Mucosa of descending colon (tissue), 3 donors: Measurements from ENCODE around the gene NPAS2. TPM values are rescaled to one million over a fixed set of nuclear protein-coding genes. Genes with fewer than 3 reads are reported as not detected.

Experiments used
- ATAC-seq: fragments of 200-7000 bp; cut with Tn5 transposase; one replicate; pipeline ENCODE4 v1.9.1; 2020; ENCODE audit warnings: mild to moderate bottlenecking, moderate library complexity
- DNase-seq, 3 donors: peaks; one replicate each; pipeline ENCODE4 v3.0.0-alpha.2; 2020
- H3K36me3 ChIP-seq: fragments of 200-600 bp; one replicate; pipeline ENCODE4 v1.8.0; 2021; ENCODE audit warnings: low read depth, mild to moderate bottlenecking
- H3K4me1 ChIP-seq: fragments of 200-600 bp; one replicate; pipeline ENCODE4 v1.8.0; 2021; ENCODE audit warnings: low read depth, mild to moderate bottlenecking
- H3K4me3 ChIP-seq: fragments of 200-600 bp; one replicate; pipeline ENCODE4 v1.8.0; 2021; ENCODE audit warnings: mild to moderate bottlenecking
- H3K9me3 ChIP-seq: fragments of 200-600 bp; one replicate; pipeline ENCODE4 v1.8.0; 2021; ENCODE audit warnings: mild to moderate bottlenecking
- intact Hi-C, 2 donors: fragments of 100-400 bp; cut with DNase I in 1 of 2; cut with micrococcal nuclease in 1 of 2; formaldehyde crosslinking; loops; one replicate each; pipeline versions ENCODE4 v1.11.0 to v1.11.1; 2022; cut with DNase I, micrococcal nuclease
- total RNA-seq, 3 donors: library from RNA; stranded (reverse); fragmentation: NEBNext Ultra II Directional in 2 of 3; extraction: Animal tissue kit (Norgen Biotek cat#: 25700) in 2 of 3; gene quantifications; one replicate each; pipeline versions ENCODE4 v1.2.1 to v1.2.4, GENCODE V29; 2021 to 2023
- TF ChIP-seq, protein P1 (sequence below): fragments of 200-600 bp; IDR thresholded peaks from one replicate; pipeline ENCODE4 v1.8.0; 2022; ENCODE audit warnings: antibody characterized with exemption, mild to moderate bottlenecking
- donor health status: DM: no; HTN: no; CAD: no; lungs with moderate emphysema.
- donor health status: DM: no; HTN: no; CAD: no.
- donor health status: DM: no; HTN: yes; CAD: no.

The NPAS2 gene
- total RNA-seq, 3 donors from 2014 or later = 42.5 to 53.1 (median 46.5) TPM

DNA sequence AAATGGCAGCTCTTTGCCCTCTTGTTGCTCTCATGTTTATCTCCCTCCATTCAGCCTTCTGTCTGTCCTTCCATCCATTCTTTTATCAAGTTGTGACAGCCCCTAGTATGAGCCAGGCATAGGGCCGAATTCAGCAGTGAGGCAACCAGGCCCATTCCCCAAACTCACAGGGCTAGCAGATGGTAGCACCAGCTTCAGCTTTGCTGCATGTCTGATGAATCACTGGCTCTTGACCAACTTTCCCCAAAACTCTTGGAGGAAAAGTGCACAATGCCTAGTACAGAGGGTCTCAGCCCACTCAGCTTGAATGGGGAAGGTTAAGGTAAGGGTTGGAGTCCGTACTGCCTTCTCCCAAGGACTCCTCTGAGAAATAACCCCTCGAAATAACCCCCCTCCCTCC is 35.7 kb downstream of the NPAS2 start:
- no peak for DNase-seq
- intact Hi-C loops = no loop called here

DNA sequence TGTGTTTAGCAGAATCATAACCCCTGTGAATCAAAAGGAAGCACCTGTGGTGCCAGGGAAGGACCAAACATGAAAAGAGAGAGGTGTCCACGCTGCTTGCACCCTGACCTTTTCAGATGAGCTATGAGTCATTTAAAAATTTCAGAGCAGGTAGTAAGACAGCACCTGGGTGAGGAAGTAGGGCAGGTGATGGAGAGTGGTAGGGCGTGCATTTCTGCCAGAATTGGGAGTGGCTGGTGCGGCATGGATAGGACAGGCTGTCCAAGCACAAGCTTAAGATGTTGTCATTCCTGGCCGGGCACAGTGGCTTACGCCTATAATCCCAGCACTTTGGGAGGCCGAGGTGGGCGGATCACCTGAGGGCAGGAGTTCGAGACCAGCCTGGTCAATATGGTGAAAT is 36.8 kb downstream of the NPAS2 start:
- Histone ChIP-seq H3K4me1 (no peaks in the 10 kb centered on the region), H3K9me3 (no peaks in the 10 kb centered on the region), H3K4me3 (no peak overlapping the region), H3K36me3 (no peaks in the 10 kb centered on the region)
- ATAC-seq = peak; percentile 98
- intact Hi-C loops = no loop called here
- peak; percentile 35 to 62 (median 60) for DNase-seq
- TF ChIP-seq, protein P1, sequence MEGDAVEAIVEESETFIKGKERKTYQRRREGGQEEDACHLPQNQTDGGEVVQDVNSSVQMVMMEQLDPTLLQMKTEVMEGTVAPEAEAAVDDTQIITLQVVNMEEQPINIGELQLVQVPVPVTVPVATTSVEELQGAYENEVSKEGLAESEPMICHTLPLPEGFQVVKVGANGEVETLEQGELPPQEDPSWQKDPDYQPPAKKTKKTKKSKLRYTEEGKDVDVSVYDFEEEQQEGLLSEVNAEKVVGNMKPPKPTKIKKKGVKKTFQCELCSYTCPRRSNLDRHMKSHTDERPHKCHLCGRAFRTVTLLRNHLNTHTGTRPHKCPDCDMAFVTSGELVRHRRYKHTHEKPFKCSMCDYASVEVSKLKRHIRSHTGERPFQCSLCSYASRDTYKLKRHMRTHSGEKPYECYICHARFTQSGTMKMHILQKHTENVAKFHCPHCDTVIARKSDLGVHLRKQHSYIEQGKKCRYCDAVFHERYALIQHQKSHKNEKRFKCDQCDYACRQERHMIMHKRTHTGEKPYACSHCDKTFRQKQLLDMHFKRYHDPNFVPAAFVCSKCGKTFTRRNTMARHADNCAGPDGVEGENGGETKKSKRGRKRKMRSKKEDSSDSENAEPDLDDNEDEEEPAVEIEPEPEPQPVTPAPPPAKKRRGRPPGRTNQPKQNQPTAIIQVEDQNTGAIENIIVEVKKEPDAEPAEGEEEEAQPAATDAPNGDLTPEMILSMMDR = no peak

More for the DNA sequence above, 35.7 kb downstream of the NPAS2 start:
- ATAC-seq = no peak
- Histone ChIP-seq H3K4me1 (no peaks in the 10 kb centered on the region), H3K36me3 (no peaks in the 10 kb centered on the region), H3K4me3 (no peak overlapping the region), H3K9me3 (no peaks in the 10 kb centered on the region)
- TF ChIP-seq, protein P1 = no peak

DNA sequence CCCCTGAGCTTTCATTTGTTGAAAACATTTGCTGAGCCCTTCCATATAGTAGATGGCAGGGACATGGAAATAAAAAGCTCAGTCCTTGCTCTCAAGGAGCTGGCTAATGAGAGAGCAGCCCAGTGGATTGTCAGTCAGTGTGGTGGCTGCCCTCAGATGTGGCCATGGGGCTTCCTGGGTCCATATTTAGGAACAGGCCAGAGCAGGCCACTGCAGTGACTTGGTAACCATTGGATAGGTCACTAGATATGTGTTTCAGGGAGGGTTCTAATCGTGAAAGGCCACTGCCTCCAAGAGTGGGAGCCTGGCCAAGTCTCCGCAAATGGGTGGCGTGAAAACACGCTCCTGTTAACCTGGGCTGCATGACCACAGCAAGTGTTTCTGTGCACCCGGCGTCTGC is 37.4 kb downstream of the NPAS2 start:
- intact Hi-C loops = no loop called here
- H3K9me3 ChIP-seq = no peaks in the 10 kb centered on the region
- H3K4me1 ChIP-seq = no peaks in the 10 kb centered on the region
- TF ChIP-seq, protein P1 = no peak
- no peak overlapping the region for H3K4me3 ChIP-seq
- ATAC-seq (no peak), DNase-seq (no peak)
- H3K36me3 ChIP-seq = no peaks in the 10 kb centered on the region

DNA sequence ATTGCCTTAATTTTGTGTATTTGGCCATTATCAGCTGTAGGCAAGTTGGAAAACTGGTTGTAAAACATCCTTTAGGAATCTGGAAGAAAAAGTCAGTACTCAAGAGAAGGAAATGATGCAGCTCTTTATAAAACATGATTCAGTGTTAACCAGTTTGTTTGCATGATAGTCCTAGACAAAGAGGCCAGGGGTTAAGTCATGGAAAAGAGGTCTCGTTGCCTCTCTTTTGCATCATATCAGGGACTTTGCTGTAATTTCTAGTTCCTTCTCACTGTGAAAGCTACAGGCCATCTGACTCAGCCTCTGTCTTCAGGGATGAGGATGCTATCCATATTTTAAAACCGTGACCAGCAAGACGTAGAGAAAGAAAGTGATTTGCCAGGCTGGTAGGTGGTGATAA is 38.0 kb downstream of the NPAS2 start:
- no peaks in the 10 kb centered on the region for H3K36me3 ChIP-seq
- no peaks in the 10 kb centered on the region for H3K4me1 ChIP-seq
- TF ChIP-seq, protein P1 = no peak
- no peak overlapping the region for H3K4me3 ChIP-seq
- no peak for ATAC-seq
- no peak for DNase-seq
- intact Hi-C loops = no loop called here
- no peaks in the 10 kb centered on the region for H3K9me3 ChIP-seq

DNA sequence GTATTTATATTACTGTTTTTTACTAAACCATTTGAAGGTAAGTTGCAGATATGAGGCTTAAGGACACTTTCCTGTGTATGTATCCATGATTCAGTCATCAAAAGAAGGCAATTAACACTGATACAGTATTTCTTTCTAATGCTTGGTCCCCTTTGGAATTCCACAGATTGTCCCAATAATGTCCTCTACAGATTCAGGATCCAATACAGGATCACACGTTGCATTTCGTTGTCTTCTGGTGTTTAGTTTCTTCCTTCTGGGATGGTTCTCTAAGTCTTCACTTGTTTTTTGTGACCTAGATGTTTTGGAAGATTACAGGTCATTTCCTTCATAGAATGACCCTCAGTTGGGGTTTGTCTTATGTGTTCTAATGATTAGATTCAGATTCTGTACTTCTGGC is 40.0 kb downstream of the NPAS2 start:
- H3K9me3 ChIP-seq = no peaks in the 10 kb centered on the region
- intact Hi-C loops = no loop called here
- ATAC-seq = no peak
- no peaks in the 10 kb centered on the region for H3K36me3 ChIP-seq
- TF ChIP-seq, protein P1 = no peak
- no peaks in the 10 kb centered on the region for H3K4me1 ChIP-seq
- H3K4me3 ChIP-seq = no peak overlapping the region
- DNase-seq = no peak

DNA sequence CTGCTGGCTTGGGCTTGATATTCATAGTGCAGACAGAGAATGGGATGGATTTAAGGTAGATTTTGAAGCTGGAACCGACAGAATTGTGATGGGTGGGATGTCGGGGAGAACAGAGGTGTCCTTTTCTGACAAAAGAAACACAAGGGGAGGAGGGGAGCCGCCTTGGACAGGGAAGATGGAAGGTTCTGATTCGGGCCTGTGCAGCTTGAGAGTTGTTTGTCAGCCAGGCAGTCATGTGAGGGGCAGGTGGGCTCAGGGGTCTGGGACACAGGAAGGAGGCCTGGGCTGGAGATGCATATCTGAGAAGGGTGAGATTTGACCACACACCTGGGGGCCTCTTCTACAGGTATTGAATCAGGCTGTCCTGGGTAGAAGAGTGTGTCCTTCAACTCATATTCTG is 41.4 kb downstream of the NPAS2 start:
- Histone ChIP-seq H3K4me3 (no peak overlapping the region), H3K9me3 (no peaks in the 10 kb centered on the region), H3K4me1 (peaks cover 9% of the 10 kb centered on the region), H3K36me3 (no peaks in the 10 kb centered on the region)
- ATAC-seq = no peak
- intact Hi-C loops = no loop called here
- DNase-seq = no peak
- TF ChIP-seq, protein P1 = no peak
